ENCODE results near the gene ZNF365. TPM values are rescaled to one million over a fixed set of nuclear protein-coding genes. Genes with fewer than 3 reads are reported as not detected.
"Not testable (repeated sequence)": the region's sequence is repeated elsewhere in the genome, so short reads cannot be mapped to it uniquely, and the experiment has no call there.

Gene ZNF365
- total and polyA plus RNA-seq, 7 experiments from 2014 or later: 0.08 to 2.9 (median 0.28) TPM; not detected in 3

GRCh38 chr10:62376071-62377025, 2.2 kb downstream of the ZNF365 start:
- Histone ChIP-seq H3K4me3 (ENCODE audit: low read length) (no peak overlapping the region), H3K9me3 (ENCODE audit: control insufficient read depth in 2 of 3, low read length in 3 of 3) (no peaks in the 10 kb centered on the region), H3K27ac (ENCODE audit: low read depth, low read length) (no peak overlapping the region), H3K4me1 (ENCODE audit: control insufficient read depth in 2 of 2, insufficient read depth in 2 of 2, low read length in 2 of 2) (peaks cover 3 to 18% of the 10 kb centered on the region in 2 donors), H3K27me3 (ENCODE audit: control insufficient read depth in 2 of 2, insufficient read depth in 2 of 2, low read length in 2 of 2) (no peaks in the 10 kb centered on the region), H3K36me3 (ENCODE audit: control insufficient read depth in 2 of 3, insufficient read depth in 3 of 3, low read length in 3 of 3) (no peaks in the 10 kb centered on the region)
- Mint-ChIP-seq H3K9me3 (peaks cover 0 to 2% (median 0%) of the 10 kb centered on the region in 11 donors), H3K4me3 (no peak overlapping the region), H3K36me3 (no peaks in the 10 kb centered on the region), H3K4me1 (peaks cover 0 to 9% (median 7%) of the 10 kb centered on the region in 7 donors), H3K27me3 (peaks cover 15 to 54% (median 31%) of the 10 kb centered on the region in 5 donors), H3K27ac (no peak overlapping the region)
- POLR2A ChIA-PET: interaction anchor here (0.6 kb wide), 2 partner anchors 10 to 504 kb away, joined by 4 to 6 read pairs; no protein-coding TSS in a partner anchor
- ATAC-seq (no peak), DNase-seq (no peak)
- intact Hi-C loops (cut with micrococcal nuclease): loop anchor here in 1 of 2 donors (10.0 kb wide), 1 partner anchor 112 kb away; the partner anchor contains the start of gene RTKN2
- CTCF ChIA-PET: no interaction called here

GRCh38 chr10:62377026-62377415, 2.9 kb downstream of the ZNF365 start:
- no peak overlapping the region for H3K4me3 Mint-ChIP-seq
- no peak overlapping the region for H3K27ac Mint-ChIP-seq
- H3K9me3 Mint-ChIP-seq: peaks cover 0 to 2% (median 0%) of the 10 kb centered on the region in 11 donors
- Histone ChIP-seq H3K4me3 (ENCODE audit: low read length) (no peak overlapping the region), H3K4me1 (ENCODE audit: control insufficient read depth in 2 of 2, insufficient read depth in 2 of 2, low read length in 2 of 2) (peaks cover 3 to 18% of the 10 kb centered on the region in 2 donors), H3K27me3 (ENCODE audit: control insufficient read depth in 2 of 2, insufficient read depth in 2 of 2, low read length in 2 of 2) (no peaks in the 10 kb centered on the region), H3K27ac (ENCODE audit: low read depth, low read length) (no peak overlapping the region), H3K9me3 (ENCODE audit: control insufficient read depth in 2 of 3, low read length in 3 of 3) (no peaks in the 10 kb centered on the region), H3K36me3 (ENCODE audit: control insufficient read depth in 2 of 3, insufficient read depth in 3 of 3, low read length in 3 of 3) (no peaks in the 10 kb centered on the region)
- intact Hi-C loops (cut with micrococcal nuclease): loop anchor here in 1 of 2 donors (10.0 kb wide), 1 partner anchor 112 kb away; the partner anchor contains the start of gene RTKN2
- CTCF ChIA-PET: no interaction called here
- DNase-seq (no peak), ATAC-seq (no peak)
- peaks cover 15 to 49% (median 29%) of the 10 kb centered on the region in 5 donors for H3K27me3 Mint-ChIP-seq
- H3K4me1 Mint-ChIP-seq: peaks cover 0 to 9% (median 7%) of the 10 kb centered on the region in 7 donors
- POLR2A ChIA-PET: interaction anchor here (0.6 kb wide), 2 partner anchors 471 to 505 kb away, joined by 3 to 6 read pairs; no protein-coding TSS in a partner anchor
- no peaks in the 10 kb centered on the region for H3K36me3 Mint-ChIP-seq

- Mint-ChIP-seq H3K27me3 (peaks cover 17 to 43% (median 25%) of the 10 kb centered on the region in 5 donors), H3K27ac (no peak overlapping the region), H3K9me3 (peaks cover 0 to 2% (median 0%) of the 10 kb centered on the region in 11 donors), H3K4me3 (no peak overlapping the region), H3K4me1 (peaks cover 0 to 10% (median 7%) of the 10 kb centered on the region in 7 donors), H3K36me3 (no peaks in the 10 kb centered on the region)
- H3K27ac ChIP-seq (ENCODE audit: low read depth, low read length): no peak overlapping the region
- H3K4me3 ChIP-seq (ENCODE audit: low read length): no peak overlapping the region
- no peaks in the 10 kb centered on the region for H3K36me3 ChIP-seq (ENCODE audit: control insufficient read depth in 2 of 3, insufficient read depth in 3 of 3, low read length in 3 of 3)
- CTCF ChIA-PET: no interaction called here
- DNase-seq (no peak), ATAC-seq (no peak)
- POLR2A ChIA-PET: no interaction called here
- peaks cover 3 to 16% of the 10 kb centered on the region in 2 donors for H3K4me1 ChIP-seq (ENCODE audit: control insufficient read depth in 2 of 2, insufficient read depth in 2 of 2, low read length in 2 of 2)
- intact Hi-C loops (cut with micrococcal nuclease): loop anchor here in 1 of 2 donors (10.0 kb wide), 1 partner anchor 113 kb away; the partner anchor contains the start of gene RTKN2
- no peaks in the 10 kb centered on the region for H3K9me3 ChIP-seq (ENCODE audit: control insufficient read depth in 2 of 3, low read length in 3 of 3)
- no peaks in the 10 kb centered on the region for H3K27me3 ChIP-seq (ENCODE audit: control insufficient read depth in 2 of 2, insufficient read depth in 2 of 2, low read length in 2 of 2)
Measured at GRCh38 chr10:62377966-62378365, 3.8 kb downstream of the ZNF365 start.

GRCh38 chr10:62378877-62379276, 4.7 kb downstream of the ZNF365 start:
- intact Hi-C loops (cut with micrococcal nuclease): loop anchor here in 1 of 2 donors (10.0 kb wide), 1 partner anchor 114 kb away; the partner anchor contains the start of gene RTKN2
- DNase-seq; H3K27ac ChIP-seq (ENCODE audit: low read depth, low read length); ATAC-seq; H3K36me3 Mint-ChIP-seq; CTCF ChIA-PET; H3K27ac Mint-ChIP-seq; H3K36me3 ChIP-seq (ENCODE audit: control insufficient read depth in 2 of 3, insufficient read depth in 3 of 3, low read length in 3 of 3); H3K9me3 ChIP-seq (ENCODE audit: control insufficient read depth in 2 of 3, low read length in 3 of 3); H3K4me3 Mint-ChIP-seq; H3K4me3 ChIP-seq (ENCODE audit: low read length); H3K9me3 Mint-ChIP-seq; H3K27me3 ChIP-seq (ENCODE audit: control insufficient read depth in 2 of 2, insufficient read depth in 2 of 2, low read length in 2 of 2): not testable (repeated sequence)
- H3K27me3 Mint-ChIP-seq: peaks cover 9 to 39% (median 19%) of the 10 kb centered on the region in 5 donors
- H3K4me1 ChIP-seq (ENCODE audit: control insufficient read depth in 2 of 2, insufficient read depth in 2 of 2, low read length in 2 of 2): peaks cover under 1 to 17% of the 10 kb centered on the region in 2 donors
- POLR2A ChIA-PET: interaction anchor here (0.6 kb wide), 1 partner anchor 1197 kb away, joined by 3 read pairs; no protein-coding TSS in a partner anchor
- H3K4me1 Mint-ChIP-seq: peaks cover 0 to 13% (median 6%) of the 10 kb centered on the region in 7 donors

GRCh38 chr10:62379394-62379793, 5.2 kb downstream of the ZNF365 start:
- Histone ChIP-seq H3K27ac (ENCODE audit: low read depth, low read length) (no peak overlapping the region), H3K9me3 (ENCODE audit: control insufficient read depth in 2 of 3, low read length in 3 of 3) (no peaks in the 10 kb centered on the region), H3K27me3 (ENCODE audit: control insufficient read depth in 2 of 2, insufficient read depth in 2 of 2, low read length in 2 of 2) (no peaks in the 10 kb centered on the region), H3K36me3 (ENCODE audit: control insufficient read depth in 2 of 3, insufficient read depth in 3 of 3, low read length in 3 of 3) (no peaks in the 10 kb centered on the region), H3K4me1 (ENCODE audit: control insufficient read depth in 2 of 2, insufficient read depth in 2 of 2, low read length in 2 of 2) (peaks cover 0 to 19% of the 10 kb centered on the region in 2 donors), H3K4me3 (ENCODE audit: low read length) (no peak overlapping the region)
- H3K36me3 Mint-ChIP-seq: no peaks in the 10 kb centered on the region
- peaks cover 0 to 3% (median 0%) of the 10 kb centered on the region in 11 donors for H3K9me3 Mint-ChIP-seq
- no peak overlapping the region for H3K4me3 Mint-ChIP-seq
- intact Hi-C loops (cut with micrococcal nuclease): loop anchor here in 1 of 2 donors (10.0 kb wide), 1 partner anchor 115 kb away; the partner anchor contains the start of gene RTKN2
- ChIA-PET CTCF (no interaction called here), POLR2A (interaction anchor here (0.6 to 0.7 kb wide), 2 partner anchors 535 to 1196 kb away, joined by 3 read pairs; no protein-coding TSS in a partner anchor)
- H3K27me3 Mint-ChIP-seq: peaks cover 8 to 37% (median 18%) of the 10 kb centered on the region in 5 donors
- ATAC-seq (no peak), DNase-seq (no peak)
- H3K27ac Mint-ChIP-seq: no peak overlapping the region
- H3K4me1 Mint-ChIP-seq: peaks cover 0 to 17% (median 5%) of the 10 kb centered on the region in 7 donors

GRCh38 chr10:62380016-62380415, 5.8 kb downstream of the ZNF365 start:
- Histone ChIP-seq H3K9me3 (ENCODE audit: control insufficient read depth in 2 of 3, low read length in 3 of 3) (no peaks in the 10 kb centered on the region), H3K4me3 (ENCODE audit: low read length) (no peak overlapping the region), H3K27ac (ENCODE audit: low read depth, low read length) (no peak overlapping the region), H3K4me1 (ENCODE audit: control insufficient read depth in 2 of 2, insufficient read depth in 2 of 2, low read length in 2 of 2) (peaks cover 0 to 21% of the 10 kb centered on the region in 2 donors), H3K27me3 (ENCODE audit: control insufficient read depth in 2 of 2, insufficient read depth in 2 of 2, low read length in 2 of 2) (no peaks in the 10 kb centered on the region), H3K36me3 (ENCODE audit: control insufficient read depth in 2 of 3, insufficient read depth in 3 of 3, low read length in 3 of 3) (no peaks in the 10 kb centered on the region)
- ChIA-PET POLR2A (interaction anchor here (0.7 kb wide), 1 partner anchor 536 kb away, joined by 3 read pairs; no protein-coding TSS in a partner anchor), CTCF (no interaction called here)
- DNase-seq (no peak), ATAC-seq (no peak)
- H3K27me3 Mint-ChIP-seq: peaks cover 4 to 33% (median 14%) of the 10 kb centered on the region in 5 donors
- H3K4me1 Mint-ChIP-seq: peaks cover 0 to 12% (median under 1%) of the 10 kb centered on the region in 7 donors
- H3K9me3 Mint-ChIP-seq: peaks cover 0 to 3% (median 0%) of the 10 kb centered on the region in 11 donors
- H3K27ac Mint-ChIP-seq: no peak overlapping the region
- intact Hi-C loops (cut with micrococcal nuclease): no loop called here
- H3K4me3 Mint-ChIP-seq: no peak overlapping the region
- no peaks in the 10 kb centered on the region for H3K36me3 Mint-ChIP-seq

Measured in naive thymus-derived CD4-positive, alpha-beta T cell (primary cell).